SK-N-SH (cell line): ENCODE data around the gene PLXND1. TPM values are rescaled to one million over a fixed set of nuclear protein-coding genes. Genes with fewer than 3 reads are reported as not detected.

ENCODE experiments used
- CTCF ChIA-PET: fragments of 300-600, 350-600 bp; formaldehyde crosslinking; extraction: SDS; loops from one replicate; lab custom pipeline; 2021; lab: Yijun Ruan, JAX
- POLR2A ChIA-PET: fragments of 350-600 bp; sonication (Branson Sonifier 250); formaldehyde crosslinking; extraction: SDS; loops from one replicate; lab custom pipeline; 2020; ENCODE audit warnings: antibody characterized with exemption, inconsistent platforms; lab: Yijun Ruan, JAX
- DNase-seq: peaks from one replicate; pipeline ENCODE4 v3.0.0; 2012
- H2AFZ ChIP-seq: fragments of 200-600 bp; sonication (generic); 2 replicates; pipeline ENCODE4 v1.8.1; 2016; ENCODE audit warnings: antibody characterized with exemption, mild to moderate bottlenecking, low read depth
- H3F3A ChIP-seq: fragments of 200-600 bp; sonication (generic); replicated peaks from 2 replicates; pipeline ENCODE3; 2016; ENCODE audit warnings: antibody characterized with exemption, mild to moderate bottlenecking; ENCODE audit not compliant: insufficient read depth
- H3K27ac ChIP-seq, 2 experiments: fragments of 200-500 bp in 1 of 2; fragments of 200-600 bp in 1 of 2; sonication (Bioruptor generic) in 1 of 2; sonication (generic), shearing (Covaris generic) in 1 of 2; 2 replicates each; pipeline versions ENCODE4 v1.5.1 to v1.6.1; 2014 to 2016; ENCODE audit warnings: low read depth in 2 of 2, inconsistent platforms in 1 of 2, low read length in 1 of 2, mild to moderate bottlenecking in 1 of 2, mixed read lengths in 1 of 2
- H3K27me3 ChIP-seq: fragments of 200-600 bp; sonication (generic), shearing (Covaris generic); 2 replicates; pipeline ENCODE4 v1.6.1; 2016; ENCODE audit warnings: mixed run types; ENCODE audit not compliant: insufficient read depth
- H3K36me3 ChIP-seq, 2 experiments: fragments of 200-500 bp in 1 of 2; fragments of 200-600 bp in 1 of 2; sonication (Bioruptor generic) in 1 of 2; sonication (generic) in 1 of 2; replicated peaks in 1 of 2; 2 replicates each; pipeline versions ENCODE3 to v1.5.1; 2014 to 2016; ENCODE audit warnings: low read length in 1 of 2, mild to moderate bottlenecking in 1 of 2; ENCODE audit not compliant: insufficient read depth in 2 of 2, control insufficient read depth in 1 of 2
- H3K4me1 ChIP-seq, 2 experiments: fragments of 200-500 bp in 1 of 2; fragments of 200-600 bp in 1 of 2; sonication (Bioruptor generic) in 1 of 2; sonication (generic), shearing (Covaris generic) in 1 of 2; 2 replicates each; pipeline versions ENCODE4 v1.5.1 to v1.6.1; 2014 to 2016; ENCODE audit warnings: low read depth in 1 of 2, low read length in 1 of 2, mixed run types in 1 of 2; ENCODE audit not compliant: insufficient read depth in 2 of 2, control insufficient read depth in 1 of 2
- H3K4me2 ChIP-seq: fragments of 200-600 bp; sonication (generic), shearing (Covaris generic); 2 replicates; pipeline ENCODE4 v1.6.1; 2017; ENCODE audit warnings: mixed run types
- H3K4me3 ChIP-seq, 2 experiments: fragments of 200-500 bp in 1 of 2; fragments of 200-600 bp in 1 of 2; sonication (Bioruptor generic) in 1 of 2; sonication (generic), shearing (Covaris generic) in 1 of 2; 2 replicates each; pipeline versions ENCODE4 v1.5.1 to v1.8.1; 2014 to 2016; ENCODE audit warnings: low read depth in 2 of 2, inconsistent platforms in 1 of 2, low read length in 1 of 2, mild to moderate bottlenecking in 1 of 2, mixed read lengths in 1 of 2, moderate library complexity in 1 of 2
- H3K79me2 ChIP-seq: fragments of 200-600 bp; sonication (generic); 2 replicates; pipeline ENCODE4 v1.8.1; 2017; ENCODE audit warnings: mild to moderate bottlenecking; ENCODE audit not compliant: insufficient read depth
- H3K9ac ChIP-seq: fragments of 200-600 bp; sonication (generic); 2 replicates; pipeline ENCODE4 v1.6.1; 2017; ENCODE audit warnings: mixed run types
- H3K9me2 ChIP-seq: fragments of 200-600 bp; sonication (generic); 2 replicates; pipeline ENCODE4 v1.6.1; 2017; ENCODE audit warnings: mixed run types
- H3K9me3 ChIP-seq: fragments of 200-600 bp; sonication (generic); 2 replicates; pipeline ENCODE4 v1.6.1; 2017; ENCODE audit warnings: mixed run types, mild to moderate bottlenecking, moderate library complexity
- H4K20me1 ChIP-seq: fragments of 200-600 bp; sonication (generic); 2 replicates; pipeline ENCODE4 v1.6.1; 2017; ENCODE audit warnings: mild to moderate bottlenecking, mixed run types; ENCODE audit not compliant: insufficient read depth
- CHD2 ChIP-seq: fragments of 150-350 bp; IDR thresholded peaks from 2 replicates; pipeline ENCODE4 v1.6.1; 2018; ENCODE audit warnings: low read length; ENCODE audit not compliant: partially characterized antibody
- ELF1 ChIP-seq: IDR thresholded peaks from 2 replicates; pipeline ENCODE4 v1.4.0; 2012
- FOSL2 ChIP-seq: IDR thresholded peaks from 2 replicates; pipeline ENCODE4 v1.4.0; 2012; ENCODE audit warnings: low read depth, mild to moderate bottlenecking, moderate library complexity, borderline replicate concordance
- FOXJ3 ChIP-seq: sonication (generic); formaldehyde crosslinking; IDR thresholded peaks from 2 replicates; pipeline ENCODE4 v1.5.1; 2020; ENCODE audit warnings: mild to moderate bottlenecking, missing genetic modification reagents
- FOXM1 ChIP-seq: IDR thresholded peaks from 2 replicates; pipeline ENCODE4 v1.4.0; 2012; ENCODE audit warnings: low read depth, mild to moderate bottlenecking
- GABPA ChIP-seq: IDR thresholded peaks from 2 replicates; pipeline ENCODE4 v1.4.0; 2012; ENCODE audit warnings: low read depth, mild to moderate bottlenecking
- JUND ChIP-seq: IDR thresholded peaks from 2 replicates; pipeline ENCODE4 v1.4.0; 2012
- MXI1 ChIP-seq: IDR thresholded peaks from 2 replicates; pipeline ENCODE4 v1.6.1; 2012; ENCODE audit warnings: mild to moderate bottlenecking, low read depth, low read length, improper control_type of control experiment
- NFIC ChIP-seq: IDR thresholded peaks from 2 replicates; pipeline ENCODE4 v1.4.0; 2012; ENCODE audit warnings: borderline replicate concordance
- RFX5 ChIP-seq: IDR thresholded peaks from 2 replicates; pipeline ENCODE4 v1.6.1; 2012; ENCODE audit warnings: mild to moderate bottlenecking, improper control_type of control experiment, low read length
- SMC3 ChIP-seq: IDR thresholded peaks from 2 replicates; pipeline ENCODE4 v1.6.1; 2012; ENCODE audit warnings: low read depth, low read length, improper control_type of control experiment
- TCF12 ChIP-seq: IDR thresholded peaks from 2 replicates; pipeline ENCODE4 v1.4.0; 2012
- TEAD4 ChIP-seq: IDR thresholded peaks from 2 replicates; pipeline ENCODE4 v1.4.0; 2012; ENCODE audit warnings: mild to moderate bottlenecking, borderline replicate concordance; ENCODE audit not compliant: insufficient read depth
- YY1 ChIP-seq: IDR thresholded peaks from 2 replicates; pipeline ENCODE4 v1.4.0; 2012; ENCODE audit warnings: low read depth, mild to moderate bottlenecking
- WGBS: methylation state at CpG from one replicate; pipeline ENCODE4 v1.1.6; 2017; ENCODE audit warnings: low lambda C conversion rate; 5-methylcytosine and 5-hydroxymethylcytosine counted together
- polyA plus RNA-seq, 3 experiments: library from polyadenylated mRNA; depleted of rRNA; stranded (reverse); fragments of >200 nt; gene quantifications; 2 replicates each; pipeline ENCODE4 v1.2.3, GENCODE V29; 2012
- TF ChIP-seq, protein P1 (sequence below): IDR thresholded peaks from 2 replicates; pipeline ENCODE4 v1.4.0; 2012; ENCODE audit warnings: low read depth, borderline replicate concordance
- TF ChIP-seq, protein P2 (sequence below): IDR thresholded peaks from 2 replicates; pipeline ENCODE4 v1.6.1; 2012; ENCODE audit warnings: mild to moderate bottlenecking, low read depth, low read length, moderate library complexity
- TF ChIP-seq, protein P3 (sequence below): IDR thresholded peaks from 2 replicates; pipeline ENCODE4; 2012
- TF ChIP-seq, protein P4 (sequence below): IDR thresholded peaks from 2 replicates; pipeline ENCODE4 v1.4.0; 2012; ENCODE audit warnings: low read depth, borderline replicate concordance
- TF ChIP-seq, protein P5 (sequence below): IDR thresholded peaks from 2 replicates; pipeline ENCODE4 v1.4.0; 2012; ENCODE audit warnings: low read depth

The PLXND1 gene
- polyA plus RNA-seq, 1 of the 3 experiments (the other 2 are of a cell fraction) = 53.5 TPM

DNA sequence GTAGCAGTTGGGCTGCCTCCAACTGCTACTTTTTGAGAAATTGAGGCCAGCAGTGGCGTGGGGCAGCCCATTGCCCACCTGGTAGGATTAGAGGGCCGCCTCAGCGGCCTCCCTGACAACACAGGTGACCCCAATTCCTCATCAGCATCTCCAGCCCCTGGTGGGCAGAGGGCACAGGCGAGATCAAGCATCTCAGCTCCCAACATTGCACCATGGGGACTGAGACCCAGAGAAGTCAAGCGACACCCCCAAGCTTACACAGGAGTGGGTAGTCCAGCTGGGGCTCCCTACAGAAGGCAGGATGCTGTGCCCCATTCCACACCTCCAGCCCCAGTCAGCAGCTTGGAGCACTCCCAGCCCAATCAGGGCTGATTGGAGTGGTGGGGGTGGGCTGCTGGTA lies 63.7 kb downstream of the PLXND1 start:
- POLR2A ChIA-PET = no interaction called here
- Histone ChIP-seq H3K27ac (no peak overlapping the region), H3K27me3 (no peaks in the 10 kb centered on the region), H3K9me3 (no peaks in the 10 kb centered on the region), H3F3A (no peaks in the 10 kb centered on the region), H2AFZ (no peak overlapping the region), H3K9ac (no peak overlapping the region), H3K36me3 (no peaks in the 10 kb centered on the region), H4K20me1 (no peaks in the 10 kb centered on the region), H3K4me2 (no peak overlapping the region), H3K79me2 (no peaks in the 10 kb centered on the region), H3K9me2 (no peaks in the 10 kb centered on the region), H3K4me1 (no peaks in the 10 kb centered on the region), H3K4me3 (no peak overlapping the region)
- DNase-seq = no peak
- no CpG with 5 or more reads among the region's 5 CpGs for WGBS
- no peak for TF ChIP-seq FOXM1
- TF ChIP-seq FOSL2 = no peak
- no peak for TF ChIP-seq GABPA
- no peak for TF ChIP-seq TCF12
- TF ChIP-seq, protein P1, sequence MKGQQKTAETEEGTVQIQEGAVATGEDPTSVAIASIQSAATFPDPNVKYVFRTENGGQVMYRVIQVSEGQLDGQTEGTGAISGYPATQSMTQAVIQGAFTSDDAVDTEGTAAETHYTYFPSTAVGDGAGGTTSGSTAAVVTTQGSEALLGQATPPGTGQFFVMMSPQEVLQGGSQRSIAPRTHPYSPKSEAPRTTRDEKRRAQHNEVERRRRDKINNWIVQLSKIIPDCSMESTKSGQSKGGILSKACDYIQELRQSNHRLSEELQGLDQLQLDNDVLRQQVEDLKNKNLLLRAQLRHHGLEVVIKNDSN = no peak
- TF ChIP-seq TEAD4 = no peak
- no peak for TF ChIP-seq NFIC
- TF ChIP-seq JUND = no peak
- no peak for TF ChIP-seq YY1
- TF ChIP-seq, protein P2, sequence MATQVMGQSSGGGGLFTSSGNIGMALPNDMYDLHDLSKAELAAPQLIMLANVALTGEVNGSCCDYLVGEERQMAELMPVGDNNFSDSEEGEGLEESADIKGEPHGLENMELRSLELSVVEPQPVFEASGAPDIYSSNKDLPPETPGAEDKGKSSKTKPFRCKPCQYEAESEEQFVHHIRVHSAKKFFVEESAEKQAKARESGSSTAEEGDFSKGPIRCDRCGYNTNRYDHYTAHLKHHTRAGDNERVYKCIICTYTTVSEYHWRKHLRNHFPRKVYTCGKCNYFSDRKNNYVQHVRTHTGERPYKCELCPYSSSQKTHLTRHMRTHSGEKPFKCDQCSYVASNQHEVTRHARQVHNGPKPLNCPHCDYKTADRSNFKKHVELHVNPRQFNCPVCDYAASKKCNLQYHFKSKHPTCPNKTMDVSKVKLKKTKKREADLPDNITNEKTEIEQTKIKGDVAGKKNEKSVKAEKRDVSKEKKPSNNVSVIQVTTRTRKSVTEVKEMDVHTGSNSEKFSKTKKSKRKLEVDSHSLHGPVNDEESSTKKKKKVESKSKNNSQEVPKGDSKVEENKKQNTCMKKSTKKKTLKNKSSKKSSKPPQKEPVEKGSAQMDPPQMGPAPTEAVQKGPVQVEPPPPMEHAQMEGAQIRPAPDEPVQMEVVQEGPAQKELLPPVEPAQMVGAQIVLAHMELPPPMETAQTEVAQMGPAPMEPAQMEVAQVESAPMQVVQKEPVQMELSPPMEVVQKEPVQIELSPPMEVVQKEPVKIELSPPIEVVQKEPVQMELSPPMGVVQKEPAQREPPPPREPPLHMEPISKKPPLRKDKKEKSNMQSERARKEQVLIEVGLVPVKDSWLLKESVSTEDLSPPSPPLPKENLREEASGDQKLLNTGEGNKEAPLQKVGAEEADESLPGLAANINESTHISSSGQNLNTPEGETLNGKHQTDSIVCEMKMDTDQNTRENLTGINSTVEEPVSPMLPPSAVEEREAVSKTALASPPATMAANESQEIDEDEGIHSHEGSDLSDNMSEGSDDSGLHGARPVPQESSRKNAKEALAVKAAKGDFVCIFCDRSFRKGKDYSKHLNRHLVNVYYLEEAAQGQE = no peak
- TF ChIP-seq CHD2 = no peak
- TF ChIP-seq RFX5 = no peak
- TF ChIP-seq, protein P3, sequence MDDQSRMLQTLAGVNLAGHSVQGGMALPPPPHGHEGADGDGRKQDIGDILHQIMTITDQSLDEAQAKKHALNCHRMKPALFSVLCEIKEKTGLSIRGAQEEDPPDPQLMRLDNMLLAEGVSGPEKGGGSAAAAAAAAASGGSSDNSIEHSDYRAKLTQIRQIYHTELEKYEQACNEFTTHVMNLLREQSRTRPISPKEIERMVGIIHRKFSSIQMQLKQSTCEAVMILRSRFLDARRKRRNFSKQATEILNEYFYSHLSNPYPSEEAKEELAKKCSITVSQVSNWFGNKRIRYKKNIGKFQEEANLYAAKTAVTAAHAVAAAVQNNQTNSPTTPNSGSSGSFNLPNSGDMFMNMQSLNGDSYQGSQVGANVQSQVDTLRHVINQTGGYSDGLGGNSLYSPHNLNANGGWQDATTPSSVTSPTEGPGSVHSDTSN = no peak
- TF ChIP-seq FOXJ3 (CRISPR knock-in tag) = no peak
- no peak for TF ChIP-seq ELF1
- TF ChIP-seq SMC3 = no peak
- TF ChIP-seq, protein P4, sequence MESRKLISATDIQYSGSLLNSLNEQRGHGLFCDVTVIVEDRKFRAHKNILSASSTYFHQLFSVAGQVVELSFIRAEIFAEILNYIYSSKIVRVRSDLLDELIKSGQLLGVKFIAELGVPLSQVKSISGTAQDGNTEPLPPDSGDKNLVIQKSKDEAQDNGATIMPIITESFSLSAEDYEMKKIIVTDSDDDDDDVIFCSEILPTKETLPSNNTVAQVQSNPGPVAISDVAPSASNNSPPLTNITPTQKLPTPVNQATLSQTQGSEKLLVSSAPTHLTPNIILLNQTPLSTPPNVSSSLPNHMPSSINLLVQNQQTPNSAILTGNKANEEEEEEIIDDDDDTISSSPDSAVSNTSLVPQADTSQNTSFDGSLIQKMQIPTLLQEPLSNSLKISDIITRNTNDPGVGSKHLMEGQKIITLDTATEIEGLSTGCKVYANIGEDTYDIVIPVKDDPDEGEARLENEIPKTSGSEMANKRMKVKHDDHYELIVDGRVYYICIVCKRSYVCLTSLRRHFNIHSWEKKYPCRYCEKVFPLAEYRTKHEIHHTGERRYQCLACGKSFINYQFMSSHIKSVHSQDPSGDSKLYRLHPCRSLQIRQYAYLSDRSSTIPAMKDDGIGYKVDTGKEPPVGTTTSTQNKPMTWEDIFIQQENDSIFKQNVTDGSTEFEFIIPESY = no peak
- TF ChIP-seq MXI1 = no peak
- TF ChIP-seq, protein P5, sequence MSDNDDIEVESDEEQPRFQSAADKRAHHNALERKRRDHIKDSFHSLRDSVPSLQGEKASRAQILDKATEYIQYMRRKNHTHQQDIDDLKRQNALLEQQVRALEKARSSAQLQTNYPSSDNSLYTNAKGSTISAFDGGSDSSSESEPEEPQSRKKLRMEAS = no peak
- CTCF ChIA-PET = no interaction called here
